SIG-M5 (cell line): ENCODE results near the gene GABRD.

Experiments
- DNase-seq: peaks from one replicate; lab custom pipeline; 2025; lab: John Stamatoyannopoulos, UW

Gene GABRD

GRCh38 chr1:2053784-2054376 is 34.7 kb downstream of the GABRD start:
- DNase-seq: no peak

DNA sequence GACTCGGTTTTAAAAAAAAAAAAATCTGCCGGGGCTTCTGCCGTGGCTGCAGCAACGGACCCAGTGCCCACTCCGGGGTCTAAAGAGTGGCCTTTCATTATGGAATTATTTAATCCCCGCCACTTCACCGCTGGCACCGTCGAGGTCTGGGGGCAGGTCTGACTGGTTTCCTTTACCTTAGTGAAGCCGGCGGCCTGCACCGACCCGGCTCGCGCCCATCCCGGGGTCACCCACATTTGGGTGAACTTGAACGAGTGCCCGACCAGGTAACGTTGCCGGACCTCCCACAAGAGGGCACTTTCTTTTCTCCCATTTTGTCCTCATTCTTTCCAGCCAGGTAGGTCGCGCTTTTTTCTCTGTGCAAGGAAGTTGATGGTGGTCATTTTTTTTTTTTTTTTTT is 35.4 kb downstream of the GABRD start:
- DNase-seq: no peak

- DNase-seq: no peak
These were observed 36.9 kb downstream of the GABRD start for GRCh38 chr1:2055911-2056575.

DNA sequence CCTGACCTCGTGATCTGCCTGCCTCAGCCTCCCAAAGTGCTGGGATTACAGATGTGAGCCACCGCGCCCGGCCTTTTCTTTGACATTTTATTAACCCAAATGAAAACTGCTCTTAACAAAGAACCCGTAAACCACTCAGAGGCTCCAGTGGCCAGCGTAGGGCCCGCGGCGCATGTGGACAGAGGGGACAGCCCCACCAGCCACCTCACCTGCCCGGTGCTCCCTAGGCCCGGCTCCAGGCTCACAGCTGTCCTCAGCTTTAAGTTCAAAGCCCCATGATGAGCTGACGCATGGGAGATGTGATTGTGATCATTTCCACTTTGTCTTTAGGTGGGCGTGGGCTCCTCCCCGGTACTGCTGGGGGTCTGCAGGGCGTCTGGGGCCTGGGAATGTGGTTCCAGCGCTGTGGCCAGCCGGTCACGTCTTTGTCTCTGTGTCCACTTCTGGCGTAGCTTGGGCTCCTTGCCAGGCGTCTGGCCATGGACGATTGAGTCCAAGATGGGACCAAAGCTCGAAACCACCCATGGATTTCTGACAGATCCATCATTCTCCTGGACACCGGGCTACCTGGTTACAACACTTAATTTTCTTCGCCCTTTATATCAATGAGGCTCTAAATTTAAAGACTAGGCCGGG is 37.9 kb downstream of the GABRD start:
- DNase-seq: no peak

- no peak for DNase-seq
These were observed 40.3 kb downstream of the GABRD start for GRCh38 chr1:2059290-2059953.

GRCh38 chr1:2060072-2060471 is 40.9 kb downstream of the GABRD start:
- no peak for DNase-seq

- DNase-seq: no peak
These were observed 41.4 kb downstream of the GABRD start for GRCh38 chr1:2060535-2060934.

DNA sequence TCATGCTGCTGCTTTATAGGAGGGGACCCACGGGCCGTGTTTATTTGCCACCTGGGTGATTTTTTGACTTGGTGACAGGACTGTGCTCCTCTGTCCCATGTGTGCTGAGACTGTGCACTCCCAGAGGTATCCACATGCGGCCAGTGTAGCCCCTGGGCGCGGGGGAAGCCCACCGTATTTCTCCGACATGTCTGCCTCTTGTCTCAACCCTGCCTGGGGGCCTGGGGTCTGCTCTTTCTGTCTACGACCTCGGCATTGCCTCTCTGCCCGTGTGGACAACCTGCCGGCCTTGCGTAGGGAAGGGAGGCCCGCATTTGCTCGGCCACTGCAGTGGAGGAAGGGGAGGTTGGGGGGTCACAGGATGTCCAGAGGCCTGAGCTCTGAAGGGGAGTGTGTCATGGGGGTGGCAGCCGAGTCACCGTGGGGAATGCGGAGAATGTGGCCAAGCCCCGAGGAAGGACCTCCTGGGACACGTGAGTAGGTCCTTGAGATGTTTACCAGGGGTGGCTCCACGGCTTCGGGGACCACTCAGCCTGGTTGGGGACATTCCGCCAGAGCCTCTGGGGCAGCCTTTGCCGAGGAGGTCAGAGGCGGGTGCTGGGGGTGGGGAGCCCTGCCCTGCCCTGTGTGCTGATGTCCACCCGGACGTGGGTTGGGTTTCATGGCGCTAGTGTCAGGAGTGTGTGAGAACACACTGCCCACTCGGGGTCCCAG is 42.1 kb downstream of the GABRD start:
- DNase-seq: no peak

DNA sequence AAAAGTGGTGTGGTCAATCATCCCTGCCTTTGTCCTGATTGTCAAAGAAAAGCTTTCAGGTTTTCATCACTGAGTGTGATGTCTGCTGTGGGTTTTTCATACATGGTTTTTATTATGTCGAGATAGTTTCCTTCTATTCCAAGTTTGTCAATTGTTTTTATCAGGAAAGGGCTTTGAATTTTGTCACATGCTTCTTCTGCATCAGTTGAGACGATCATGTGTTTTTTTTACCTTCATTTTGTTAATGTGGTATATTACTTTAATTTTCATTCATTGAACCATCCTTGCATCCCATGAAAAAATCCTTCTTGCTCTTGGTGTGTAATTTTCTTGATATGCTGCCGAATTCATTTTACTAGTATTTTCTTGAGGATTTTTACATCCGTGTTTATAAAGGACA is 46.6 kb downstream of the GABRD start:
- DNase-seq: no peak

- no peak for DNase-seq
These were observed 48.2 kb downstream of the GABRD start for GRCh38 chr1:2067393-2067792.

DNA sequence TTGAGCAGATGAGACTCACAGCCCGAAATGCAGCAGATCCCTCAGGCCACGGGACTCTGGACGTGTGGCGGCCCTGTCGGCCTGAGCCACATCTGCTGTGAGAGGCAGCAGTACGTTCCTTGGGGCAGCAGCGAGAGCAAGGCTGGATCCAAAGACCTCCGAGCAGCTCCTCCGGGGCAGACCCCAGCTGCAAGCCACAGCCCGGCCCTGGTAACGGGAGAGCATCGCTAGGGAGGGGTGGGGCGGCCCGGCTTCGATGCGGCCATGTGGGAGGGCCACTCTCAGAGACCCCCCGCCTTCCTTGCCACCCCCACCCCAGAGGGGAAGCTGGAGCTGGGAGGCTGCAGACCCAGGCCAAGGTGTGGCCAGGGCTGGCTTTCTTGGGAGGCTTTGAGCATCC is 48.8 kb downstream of the GABRD start:
- no peak for DNase-seq

DNA sequence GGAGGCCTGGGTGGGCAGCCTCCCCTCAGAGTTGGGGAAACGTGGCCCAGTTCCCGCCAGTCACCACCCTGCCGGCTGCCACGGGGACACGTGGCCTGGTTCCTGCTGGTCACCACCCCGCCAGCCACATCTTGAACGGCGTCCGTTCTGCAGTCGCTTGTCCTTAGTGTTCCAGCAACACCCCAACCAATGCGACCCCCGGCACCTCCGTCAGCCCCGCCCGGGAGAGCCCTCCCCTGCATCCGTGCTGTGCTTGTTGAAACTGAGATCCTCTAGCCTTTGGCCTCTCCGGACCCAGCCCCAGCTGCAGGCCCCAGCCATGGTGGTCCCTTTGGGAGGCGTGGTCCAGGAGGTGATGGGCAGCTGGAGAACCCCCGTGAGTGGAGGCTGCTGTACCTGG is 49.8 kb downstream of the GABRD start:
- no peak for DNase-seq

GRCh38 chr1:2070016-2070415 is 50.9 kb downstream of the GABRD start:
- DNase-seq: no peak

GRCh38 chr1:2070800-2071530 is 51.8 kb downstream of the GABRD start:
- DNase-seq: no peak

DNA sequence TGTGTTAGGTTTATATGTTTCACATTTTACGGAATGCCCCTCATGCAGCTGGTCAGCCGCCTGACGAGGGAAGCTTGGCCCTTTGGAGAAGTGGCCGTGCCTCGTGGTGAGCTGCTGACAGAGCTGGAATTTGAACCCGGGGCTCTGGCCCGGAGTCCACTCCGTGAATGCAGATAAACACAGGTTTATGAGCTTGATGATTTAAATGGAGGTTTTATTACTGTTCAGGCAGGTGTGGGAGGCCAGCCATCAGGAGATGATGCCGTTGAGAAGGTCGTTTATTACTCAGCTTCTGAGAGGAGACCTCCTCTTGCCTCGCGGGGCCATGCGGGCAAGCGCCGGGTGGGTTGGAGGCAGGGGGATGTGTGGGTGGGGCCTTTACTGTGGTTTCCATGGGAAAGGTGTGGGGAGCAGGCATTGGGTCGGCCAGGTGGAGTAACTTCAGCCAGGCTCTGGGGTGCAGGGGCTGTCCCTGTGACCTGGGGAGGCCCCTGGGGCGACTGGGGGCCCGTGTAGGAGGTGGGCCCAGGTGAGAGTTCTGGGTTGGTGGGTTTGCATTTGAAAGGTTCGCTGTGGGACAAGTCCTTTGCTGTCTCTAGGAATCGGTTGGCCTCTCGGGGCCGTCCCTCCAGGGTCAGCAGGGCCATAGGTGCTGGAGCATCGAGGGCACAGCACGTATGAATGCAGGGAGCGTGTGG is 53.1 kb downstream of the GABRD start:
- DNase-seq: no peak

DNA sequence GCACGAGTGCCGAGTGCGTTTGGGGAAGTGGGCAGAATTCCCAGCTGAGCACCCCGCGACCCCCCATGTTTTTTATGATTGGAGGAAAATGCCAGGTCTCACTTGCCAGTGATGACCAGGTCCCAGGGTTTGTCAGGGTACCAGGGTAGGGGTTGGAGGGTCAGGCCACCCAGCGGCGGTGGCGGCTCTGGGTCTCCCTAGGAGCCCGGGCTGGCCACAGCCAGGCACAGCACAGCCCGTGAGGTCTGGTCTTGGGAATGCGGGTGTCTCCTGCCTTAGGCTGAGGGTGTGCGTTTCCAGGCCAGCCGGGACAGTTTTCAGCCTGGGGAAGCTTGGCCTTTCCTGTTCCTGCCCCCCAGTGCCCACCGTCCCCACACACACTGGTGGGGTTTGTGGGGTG is 53.7 kb downstream of the GABRD start:
- DNase-seq: no peak

DNA sequence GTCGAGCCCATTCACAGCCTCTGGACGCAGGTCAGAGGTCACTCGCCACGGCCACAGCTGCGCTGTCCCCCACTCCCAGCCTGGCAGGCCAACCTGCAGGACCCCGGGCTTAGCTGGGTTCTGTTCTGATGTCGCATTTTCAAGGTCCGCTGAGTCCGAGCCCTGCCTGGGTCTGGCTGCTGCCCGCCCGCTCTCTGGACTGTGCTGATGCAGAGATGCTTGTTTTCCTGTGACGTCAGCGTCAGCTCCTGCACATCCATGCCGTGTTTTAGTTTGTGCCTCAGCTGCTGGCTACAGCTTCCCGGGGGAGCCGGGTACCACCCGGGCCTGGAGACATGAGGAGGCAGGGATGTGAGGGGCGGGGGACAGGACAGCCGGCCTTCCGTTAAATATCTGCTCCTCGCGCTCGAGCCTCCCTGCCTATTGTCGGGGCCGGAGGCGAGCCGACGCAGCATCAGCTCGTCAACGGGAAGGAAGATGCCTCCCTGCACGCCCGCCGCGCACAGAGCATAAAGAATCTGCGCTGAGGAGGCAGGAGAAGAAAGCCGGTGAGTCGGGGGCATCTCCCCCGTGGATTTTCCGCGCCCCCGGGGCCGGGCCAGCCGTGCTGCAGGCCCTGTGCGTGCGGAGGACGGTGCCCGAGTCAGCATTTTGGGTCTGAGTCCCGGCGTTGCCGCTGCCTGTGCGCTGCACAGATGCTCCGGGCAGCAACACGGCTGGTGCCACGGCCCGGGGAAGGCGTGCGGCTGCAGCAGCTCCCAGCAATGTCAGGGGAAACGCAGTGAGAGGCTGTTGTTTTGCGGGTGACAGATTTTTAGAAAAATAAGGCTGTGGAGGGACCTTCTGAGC is 54.5 kb downstream of the GABRD start:
- no peak for DNase-seq

DNA sequence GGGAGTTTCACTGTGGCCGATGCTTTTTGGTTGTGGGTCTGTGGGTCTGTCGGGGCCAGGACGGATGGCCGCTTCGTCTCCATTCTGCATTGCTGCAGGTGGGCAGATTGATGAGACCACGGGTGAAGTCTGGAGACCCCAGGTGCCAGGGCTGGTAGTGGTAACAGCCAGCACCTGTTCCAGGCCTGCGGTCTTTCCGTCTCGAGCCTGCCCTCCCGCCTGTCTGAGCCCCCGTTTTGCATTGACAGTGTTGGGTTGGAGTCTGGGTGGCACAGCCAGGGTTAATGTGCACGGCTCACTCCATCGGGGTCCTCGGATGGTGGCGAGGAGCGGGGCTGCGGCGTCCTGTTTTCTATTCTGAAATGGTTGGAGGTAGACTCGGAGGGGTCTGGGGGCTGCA is 55.3 kb downstream of the GABRD start:
- DNase-seq: no peak

DNA sequence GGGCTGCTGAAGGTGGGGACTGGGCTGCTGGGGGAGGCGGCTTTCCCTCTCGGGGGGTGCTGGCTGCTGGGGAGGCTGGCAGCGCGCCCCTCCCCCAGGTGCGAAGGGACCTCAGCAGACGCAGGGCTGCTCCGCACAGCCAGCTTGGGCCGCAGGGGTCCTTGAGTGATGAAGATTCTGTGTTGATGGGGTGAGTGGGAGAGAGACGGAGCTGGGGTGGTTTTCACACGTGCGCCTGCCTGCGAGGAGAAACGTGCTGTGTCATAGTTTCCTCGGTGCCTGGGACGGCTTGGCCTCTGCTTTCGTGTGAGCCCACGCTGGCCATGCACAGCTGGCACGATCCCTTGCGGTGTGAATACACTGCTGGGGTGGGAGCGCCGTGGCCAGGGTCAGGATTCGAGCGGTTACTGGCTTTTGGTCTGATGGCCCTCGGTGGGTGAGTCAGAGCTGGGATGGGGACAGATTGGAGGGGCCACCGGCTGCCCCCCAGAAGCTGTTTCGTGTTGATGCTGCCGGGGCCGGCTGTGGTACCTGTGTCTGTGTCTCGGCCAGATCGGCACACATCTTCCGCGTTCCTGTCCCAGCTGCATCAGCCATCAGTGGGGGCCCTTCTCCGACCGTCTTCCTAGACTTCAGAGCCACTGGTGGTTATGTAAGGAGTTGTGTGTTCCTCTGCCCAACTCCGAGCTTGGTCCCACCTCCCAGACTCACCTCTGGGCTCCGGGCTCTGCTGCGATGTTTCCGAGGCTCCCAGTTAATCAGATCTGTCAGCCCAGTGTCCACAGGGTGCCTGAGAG is 56.0 kb downstream of the GABRD start:
- DNase-seq: no peak
